PFSK-1 (cell line): Measurements from ENCODE around the gene CLEC16A.

Experiments
- FOXP2 ChIP-seq: optimal IDR thresholded peaks from 2 replicates; pipeline ENCODE3; 2011; ENCODE audit warnings: borderline replicate concordance, control low read depth, inconsistent platforms; ENCODE audit not compliant: insufficient read depth; ENCODE audit errors: extremely low read length, extremely low read depth
- POLR2AphosphoS5 ChIP-seq: IDR thresholded peaks from 2 replicates; pipeline ENCODE4 v1.6.1; 2012; ENCODE audit warnings: low read depth, mild to moderate bottlenecking, control low read depth, low read length, moderate library complexity
- SIN3A ChIP-seq: IDR thresholded peaks from 2 replicates; pipeline ENCODE4 v1.6.1; 2012; ENCODE audit warnings: mild to moderate bottlenecking, low read length, moderate library complexity, borderline replicate concordance; ENCODE audit not compliant: insufficient read depth
- TAF1 ChIP-seq: IDR thresholded peaks from 2 replicates; pipeline ENCODE4 v1.6.1; 2012; ENCODE audit warnings: low read length, control low read depth, borderline replicate concordance; ENCODE audit not compliant: insufficient read depth
- TF ChIP-seq, protein P1 (sequence below), 2 experiments: IDR thresholded peaks; 2 replicates each; pipeline versions ENCODE4 v1.6.1 to v1.8.0; 2011 to 2012; ENCODE audit warnings: low read depth in 2 of 2, low read length in 2 of 2, control low read depth in 1 of 2, inconsistent platforms in 1 of 2, mild to moderate bottlenecking in 1 of 2, moderate library complexity in 1 of 2; ENCODE audit not compliant: insufficient read depth in 1 of 2

The CLEC16A gene

DNA sequence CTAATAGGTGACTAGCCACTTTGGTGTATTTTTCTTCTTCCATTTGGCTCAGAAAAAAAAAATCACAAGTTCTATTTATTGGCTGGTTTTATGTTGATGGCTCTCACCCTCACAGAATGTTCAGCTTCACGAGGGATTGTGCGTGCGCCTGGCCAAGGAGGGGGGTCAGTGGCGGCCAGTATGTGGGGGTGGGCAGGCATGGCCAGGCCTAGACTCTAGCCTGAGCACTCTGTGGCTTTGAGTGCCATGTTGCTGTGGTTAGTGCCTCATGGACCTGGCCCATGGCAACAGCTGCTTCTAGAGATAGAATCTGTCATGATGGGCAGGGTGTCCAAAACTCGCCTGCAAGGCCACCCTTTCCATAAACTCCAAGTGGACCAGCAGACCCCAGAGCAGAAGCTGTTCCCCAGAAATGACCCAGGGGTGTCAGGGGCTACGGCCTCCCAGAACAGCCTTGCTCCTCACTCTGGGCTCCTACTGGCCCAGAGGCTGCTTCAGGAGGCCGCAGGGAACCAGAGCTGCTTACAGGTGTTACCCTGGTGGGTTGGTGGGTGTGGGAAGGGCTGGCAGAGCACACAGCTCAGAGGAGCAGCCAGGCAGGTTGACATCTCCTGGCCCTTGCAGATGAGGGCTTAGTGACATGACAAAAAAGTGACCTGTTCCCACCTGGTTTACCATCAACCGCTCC lies 186.8 kb downstream of the CLEC16A start:
- no peak for TF ChIP-seq FOXP2

DNA sequence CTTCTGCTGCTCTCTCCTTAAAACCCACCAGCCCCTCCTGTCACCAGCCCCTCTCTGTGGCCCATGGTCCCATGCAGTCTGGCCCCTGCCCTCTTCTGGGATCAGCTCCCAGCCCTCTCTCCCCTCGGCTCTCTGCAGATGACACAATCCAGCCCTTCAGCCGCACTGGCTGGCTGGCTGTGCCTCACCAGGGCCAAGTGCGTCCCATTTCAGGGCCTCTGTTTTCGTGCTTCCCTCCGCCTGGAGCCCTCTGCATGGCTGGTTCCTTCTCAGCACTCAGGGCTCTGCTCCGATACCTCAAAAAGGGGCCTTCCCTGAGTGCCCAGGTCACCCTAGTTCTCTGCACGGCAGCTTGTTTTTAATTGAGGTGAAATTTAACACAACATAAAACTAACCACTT lies 187.3 kb downstream of the CLEC16A start:
- TF ChIP-seq SIN3A, result no peak
- TF ChIP-seq TAF1, result no peak
- TF ChIP-seq POLR2AphosphoS5, result no peak
- TF ChIP-seq FOXP2, result no peak
- TF ChIP-seq, protein P1, sequence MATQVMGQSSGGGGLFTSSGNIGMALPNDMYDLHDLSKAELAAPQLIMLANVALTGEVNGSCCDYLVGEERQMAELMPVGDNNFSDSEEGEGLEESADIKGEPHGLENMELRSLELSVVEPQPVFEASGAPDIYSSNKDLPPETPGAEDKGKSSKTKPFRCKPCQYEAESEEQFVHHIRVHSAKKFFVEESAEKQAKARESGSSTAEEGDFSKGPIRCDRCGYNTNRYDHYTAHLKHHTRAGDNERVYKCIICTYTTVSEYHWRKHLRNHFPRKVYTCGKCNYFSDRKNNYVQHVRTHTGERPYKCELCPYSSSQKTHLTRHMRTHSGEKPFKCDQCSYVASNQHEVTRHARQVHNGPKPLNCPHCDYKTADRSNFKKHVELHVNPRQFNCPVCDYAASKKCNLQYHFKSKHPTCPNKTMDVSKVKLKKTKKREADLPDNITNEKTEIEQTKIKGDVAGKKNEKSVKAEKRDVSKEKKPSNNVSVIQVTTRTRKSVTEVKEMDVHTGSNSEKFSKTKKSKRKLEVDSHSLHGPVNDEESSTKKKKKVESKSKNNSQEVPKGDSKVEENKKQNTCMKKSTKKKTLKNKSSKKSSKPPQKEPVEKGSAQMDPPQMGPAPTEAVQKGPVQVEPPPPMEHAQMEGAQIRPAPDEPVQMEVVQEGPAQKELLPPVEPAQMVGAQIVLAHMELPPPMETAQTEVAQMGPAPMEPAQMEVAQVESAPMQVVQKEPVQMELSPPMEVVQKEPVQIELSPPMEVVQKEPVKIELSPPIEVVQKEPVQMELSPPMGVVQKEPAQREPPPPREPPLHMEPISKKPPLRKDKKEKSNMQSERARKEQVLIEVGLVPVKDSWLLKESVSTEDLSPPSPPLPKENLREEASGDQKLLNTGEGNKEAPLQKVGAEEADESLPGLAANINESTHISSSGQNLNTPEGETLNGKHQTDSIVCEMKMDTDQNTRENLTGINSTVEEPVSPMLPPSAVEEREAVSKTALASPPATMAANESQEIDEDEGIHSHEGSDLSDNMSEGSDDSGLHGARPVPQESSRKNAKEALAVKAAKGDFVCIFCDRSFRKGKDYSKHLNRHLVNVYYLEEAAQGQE (IDR thresholded peaks at IDR 0.05; ENCODE audit: insufficient read depth in 1 of 2, low read depth in 2 of 2, low read length in 2 of 2), result no peak

DNA sequence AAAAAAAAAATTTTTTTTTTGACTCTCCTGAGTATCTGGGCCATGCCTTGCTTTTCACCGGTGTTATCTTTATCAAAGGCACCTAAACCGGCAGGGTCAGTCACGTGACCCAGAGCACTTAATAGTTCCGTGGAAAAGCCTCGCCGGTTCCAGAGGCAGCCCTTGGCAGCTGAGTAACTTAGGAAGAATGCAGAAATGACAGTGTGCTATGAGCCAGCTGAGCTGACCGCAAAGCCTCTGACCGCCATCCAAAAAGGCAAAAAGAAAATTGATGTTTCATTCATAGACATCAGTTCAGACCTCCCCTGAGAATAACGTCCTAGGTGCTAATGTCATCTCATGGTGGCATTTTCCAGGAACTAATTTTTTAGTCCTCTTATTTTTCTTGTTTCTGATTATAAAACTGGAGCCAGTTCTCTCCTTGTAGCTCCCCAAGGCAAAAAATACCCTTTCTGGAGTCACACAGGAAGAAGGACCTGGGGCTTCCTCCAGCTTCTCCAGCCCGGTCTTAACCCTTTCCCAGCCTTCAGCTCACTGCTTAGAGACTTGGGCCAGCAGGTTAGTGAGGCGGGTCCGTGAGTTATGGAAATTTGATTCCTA lies 189.1 kb downstream of the CLEC16A start:
- TF ChIP-seq FOXP2 (no peak), POLR2AphosphoS5 (no peak)

DNA sequence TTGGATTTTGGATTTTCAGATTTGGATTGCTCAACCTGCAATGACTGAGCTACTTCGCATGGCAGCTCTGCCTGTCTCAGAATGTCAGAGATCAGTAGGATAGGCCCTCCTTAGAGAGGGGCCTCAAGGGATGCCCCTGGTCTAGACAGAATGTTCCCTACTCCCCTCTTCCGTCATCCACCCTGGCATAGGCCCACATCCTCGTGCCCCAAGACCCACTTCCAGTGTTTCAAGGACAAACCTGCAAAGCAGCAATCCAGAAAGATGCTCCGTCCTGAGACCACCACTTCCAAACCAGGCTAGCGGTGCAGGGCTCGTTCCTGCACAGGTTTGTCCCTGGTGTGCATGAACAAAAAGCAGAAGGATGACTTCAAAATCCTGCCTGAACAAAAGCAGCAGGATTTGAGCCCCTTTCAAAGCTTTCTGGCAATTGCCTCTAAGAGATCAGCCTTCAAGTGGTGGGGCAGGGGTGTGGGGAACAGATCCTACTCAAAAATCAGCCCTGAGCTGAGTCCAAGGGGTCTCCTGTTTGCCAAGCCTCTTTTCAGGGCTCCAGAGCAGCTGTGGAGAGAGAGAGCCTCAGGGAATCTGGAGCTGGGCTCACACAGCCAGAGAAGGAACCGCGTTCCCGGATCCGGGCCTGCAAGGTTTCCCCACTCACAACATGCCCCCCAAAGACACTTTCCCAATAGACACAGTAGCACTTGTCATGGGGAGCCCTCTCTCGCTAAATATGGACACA lies 190.5 kb downstream of the CLEC16A start:
- TF ChIP-seq SIN3A, result no peak
- TF ChIP-seq FOXP2, result no peak
- TF ChIP-seq, protein P1 (IDR thresholded peaks at IDR 0.05; ENCODE audit: insufficient read depth in 1 of 2, low read depth in 2 of 2, low read length in 2 of 2), result no peak
- TF ChIP-seq TAF1, result no peak
- no peak for TF ChIP-seq POLR2AphosphoS5

DNA sequence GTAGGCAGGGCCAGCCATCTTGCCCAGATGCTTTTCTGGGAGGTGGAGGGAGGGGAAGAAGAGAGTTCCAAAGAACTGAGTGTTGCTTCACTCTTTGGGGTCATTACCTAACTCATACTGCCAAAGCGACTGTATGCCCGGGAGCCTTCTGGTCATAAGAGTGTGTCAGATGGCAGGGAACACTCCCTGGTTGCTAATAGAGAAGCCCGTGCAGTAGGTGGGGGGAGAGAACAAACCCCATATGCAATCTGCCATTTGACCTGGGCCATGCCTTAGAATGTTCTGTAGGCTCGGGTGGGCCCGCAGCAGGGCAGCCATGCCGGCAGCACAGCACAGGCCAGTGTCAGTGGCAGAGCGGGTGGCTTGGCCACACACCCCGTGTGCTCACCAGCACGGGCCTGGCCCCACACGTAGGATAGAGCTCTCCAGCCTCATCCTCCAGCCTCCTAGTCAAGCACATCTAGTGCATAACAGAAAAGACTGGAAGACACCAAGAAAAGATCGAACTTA lies 191.2 kb downstream of the CLEC16A start:
- no peak for TF ChIP-seq FOXP2
- TF ChIP-seq TAF1, result no peak

DNA sequence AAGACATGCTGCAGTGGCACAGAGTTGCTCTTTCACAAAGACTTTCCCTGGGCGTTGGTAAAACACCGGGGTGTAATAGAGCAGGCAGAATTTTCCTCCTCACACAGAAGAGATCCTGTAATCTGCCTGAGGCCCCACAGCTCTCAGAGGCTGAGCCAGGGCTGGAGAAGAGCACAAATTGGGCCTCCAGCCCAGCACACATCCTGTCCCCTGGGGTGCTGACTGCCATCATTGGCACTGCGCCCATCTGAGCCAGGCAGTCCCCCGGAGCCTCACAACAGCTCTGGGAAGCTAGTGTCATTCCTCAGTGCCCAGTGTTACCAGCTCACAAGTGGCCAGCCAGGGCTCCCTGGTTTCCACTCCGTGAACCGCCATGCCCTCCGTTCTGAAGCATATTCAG lies 192.2 kb downstream of the CLEC16A start:
- TF ChIP-seq TAF1 (no peak), POLR2AphosphoS5 (no peak)
- TF ChIP-seq, protein P1 (IDR thresholded peaks at IDR 0.05; ENCODE audit: insufficient read depth in 1 of 2, low read depth in 2 of 2, low read length in 2 of 2), result no peak
